ENCODE results near the gene CCNB2.
"Not testable (repeated sequence)": the region's sequence is repeated elsewhere in the genome, so short reads cannot be mapped to it uniquely, and the experiment has no call there.

The CCNB2 gene

GRCh38 chr15:59158701-59159034 lies 53.7 kb downstream of the CCNB2 start:
- CTCF ChIA-PET, result no interaction called here
- TF ChIP-seq CTBP1 (IDR thresholded peaks at IDR 0.05; ENCODE audit: borderline replicate concordance) (no peak), ARNT (IDR thresholded peaks at IDR 0.05) (no peak), ELF4 (IDR thresholded peaks at IDR 0.05) (no peak), FOXA1 (IDR thresholded peaks at IDR 0.05) (no peak), SP1 (IDR thresholded peaks at IDR 0.05) (no peak), PKNOX1 (IDR thresholded peaks at IDR 0.05) (no peak), FOXM1 (IDR thresholded peaks at IDR 0.05; ENCODE audit: borderline replicate concordance) (no peak), BHLHE40 (IDR thresholded peaks at IDR 0.05; ENCODE audit: borderline replicate concordance) (no peak), FOXK2 (IDR thresholded peaks at IDR 0.05) (no peak), HDGF (IDR thresholded peaks at IDR 0.05; ENCODE audit: borderline replicate concordance) (no peak), ZNF384 (IDR thresholded peaks at IDR 0.05) (no peak), SUZ12 (IDR thresholded peaks at IDR 0.05) (no peak), TARDBP (IDR thresholded peaks at IDR 0.05) (no peak)
- no peak for DNase-seq (ENCODE audit: extremely low spot score)

GRCh38 chr15:59159210-59159609 lies 54.3 kb downstream of the CCNB2 start:
- CTCF ChIA-PET, result no interaction called here
- TF ChIP-seq HDGF (IDR thresholded peaks at IDR 0.05; ENCODE audit: borderline replicate concordance) (no peak), CTBP1 (IDR thresholded peaks at IDR 0.05; ENCODE audit: borderline replicate concordance) (no peak)
- POLR2A ChIA-PET, result no interaction called here
- no peak for DNase-seq (ENCODE audit: extremely low spot score)

More at GRCh38 chr15:59158701-59159034, 53.7 kb downstream of the CCNB2 start:
- POLR2A ChIA-PET, result no interaction called here

GRCh38 chr15:59160880-59161593 lies 56.1 kb downstream of the CCNB2 start:
- TF ChIP-seq SUZ12 (IDR thresholded peaks at IDR 0.05) (no peak), ZNF384 (IDR thresholded peaks at IDR 0.05) (no peak), PKNOX1 (IDR thresholded peaks at IDR 0.05) (no peak), FOXM1 (IDR thresholded peaks at IDR 0.05; ENCODE audit: borderline replicate concordance) (no peak), FOXA1 (IDR thresholded peaks at IDR 0.05) (no peak), ELF4 (IDR thresholded peaks at IDR 0.05) (no peak), LEF1 (IDR thresholded peaks at IDR 0.05; ENCODE audit: borderline replicate concordance) (no peak), SP1 (IDR thresholded peaks at IDR 0.05) (no peak), CTBP1 (IDR thresholded peaks at IDR 0.05; ENCODE audit: borderline replicate concordance) (no peak), FOXK2 (IDR thresholded peaks at IDR 0.05) (no peak), TARDBP (IDR thresholded peaks at IDR 0.05) (no peak), ARNT (IDR thresholded peaks at IDR 0.05) (no peak), L3MBTL2 (conservative IDR thresholded peaks at IDR 0.05) (no peak), BHLHE40 (IDR thresholded peaks at IDR 0.05; ENCODE audit: borderline replicate concordance) (no peak), NFRKB (IDR thresholded peaks at IDR 0.05) (no peak), HDGF (IDR thresholded peaks at IDR 0.05; ENCODE audit: borderline replicate concordance) (no peak)
- ChIA-PET POLR2A (no interaction called here), CTCF (no interaction called here)
- DNase-seq (ENCODE audit: extremely low spot score), result peak; percentile 11

GRCh38 chr15:59162080-59162479 lies 57.1 kb downstream of the CCNB2 start:
- POLR2A ChIA-PET; DNase-seq (ENCODE audit: extremely low spot score); CTCF ChIA-PET: not testable (repeated sequence)

- TF ChIP-seq BHLHE40 (IDR thresholded peaks at IDR 0.05; ENCODE audit: borderline replicate concordance) (no peak), FOXA1 (IDR thresholded peaks at IDR 0.05) (no peak), NFRKB (IDR thresholded peaks at IDR 0.05) (no peak), SUZ12 (IDR thresholded peaks at IDR 0.05) (no peak), HDGF (IDR thresholded peaks at IDR 0.05; ENCODE audit: borderline replicate concordance) (no peak), ZNF384 (IDR thresholded peaks at IDR 0.05) (no peak), LEF1 (IDR thresholded peaks at IDR 0.05; ENCODE audit: borderline replicate concordance) (no peak), ARNT (IDR thresholded peaks at IDR 0.05) (no peak), SP1 (IDR thresholded peaks at IDR 0.05) (no peak), CTBP1 (IDR thresholded peaks at IDR 0.05; ENCODE audit: borderline replicate concordance) (no peak), L3MBTL2 (conservative IDR thresholded peaks at IDR 0.05) (no peak), PKNOX1 (IDR thresholded peaks at IDR 0.05) (no peak), ELF4 (IDR thresholded peaks at IDR 0.05) (no peak), FOXK2 (IDR thresholded peaks at IDR 0.05) (no peak), TARDBP (IDR thresholded peaks at IDR 0.05) (no peak), FOXM1 (IDR thresholded peaks at IDR 0.05; ENCODE audit: borderline replicate concordance) (no peak)
- ChIA-PET POLR2A (no interaction called here), CTCF (no interaction called here)
- no peak for DNase-seq (ENCODE audit: extremely low spot score)
Observed at GRCh38 chr15:59165726-59166125, 60.8 kb downstream of the CCNB2 start.

- TF ChIP-seq SUZ12 (IDR thresholded peaks at IDR 0.05), result no peak
- no peak for TF ChIP-seq L3MBTL2 (conservative IDR thresholded peaks at IDR 0.05)
- TF ChIP-seq FOXA1 (IDR thresholded peaks at IDR 0.05), result no peak
- TF ChIP-seq CTBP1 (IDR thresholded peaks at IDR 0.05; ENCODE audit: borderline replicate concordance), result no peak
- TF ChIP-seq ELF4 (IDR thresholded peaks at IDR 0.05), result no peak
- TF ChIP-seq LEF1 (IDR thresholded peaks at IDR 0.05; ENCODE audit: borderline replicate concordance), result no peak
- TF ChIP-seq SP1 (IDR thresholded peaks at IDR 0.05), result no peak
- ChIA-PET CTCF (no interaction called here), POLR2A (no interaction called here)
- DNase-seq (ENCODE audit: extremely low spot score), result no peak
Observed at GRCh38 chr15:59166166-59166565, 61.2 kb downstream of the CCNB2 start.
